ENCODE data around the gene ZSWIM1.

The ZSWIM1 gene

DNA sequence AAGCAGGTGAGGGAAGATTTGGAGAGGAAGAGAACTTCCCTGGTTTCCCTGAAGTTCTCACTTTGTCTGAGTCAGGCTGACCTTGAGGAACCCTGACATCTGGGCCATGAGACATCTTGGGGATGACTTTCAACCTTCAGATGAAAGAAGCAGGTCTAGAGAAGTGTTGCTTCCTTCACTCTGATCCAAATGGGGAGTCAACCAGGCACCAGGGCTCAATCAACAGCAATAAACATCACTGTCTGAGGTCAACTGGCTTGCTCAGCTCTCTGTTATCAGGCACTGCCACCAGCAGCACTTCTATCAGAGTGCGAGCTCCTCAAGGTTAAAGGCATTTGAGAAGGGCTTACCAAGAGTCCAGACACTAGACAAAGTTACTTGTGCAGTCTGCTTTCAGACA lies 30.1 kb upstream of the ZSWIM1 start:
- H3K27me3 Mint-ChIP-seq (ENCODE audit: low read depth, poor library complexity): no peaks in the 10 kb centered on the region
- no peak overlapping the region for H3K4me3 Mint-ChIP-seq
- TF ChIP-seq CTCF (IDR thresholded peaks at IDR 0.05): no peak
- H3K36me3 Mint-ChIP-seq (ENCODE audit: low read depth): peaks cover 34% of the 10 kb centered on the region
- H3K4me1 Mint-ChIP-seq: peaks cover 16% of the 10 kb centered on the region
- no peak for DNase-seq
- H3K9me3 Mint-ChIP-seq: no peaks in the 10 kb centered on the region
- H3K27ac Mint-ChIP-seq: no peak overlapping the region

- H3K27me3 Mint-ChIP-seq (ENCODE audit: low read depth, poor library complexity): no peaks in the 10 kb centered on the region
- DNase-seq: no peak
- peaks cover 29% of the 10 kb centered on the region for H3K36me3 Mint-ChIP-seq (ENCODE audit: low read depth)
- H3K9me3 Mint-ChIP-seq: no peaks in the 10 kb centered on the region
- no peak for TF ChIP-seq CTCF (IDR thresholded peaks at IDR 0.05)
- no peak overlapping the region for H3K27ac Mint-ChIP-seq
- peaks cover 21% of the 10 kb centered on the region for H3K4me1 Mint-ChIP-seq
- no peak overlapping the region for H3K4me3 Mint-ChIP-seq
Observed at GRCh38 chr20:45851501-45851900, 29.5 kb upstream of the ZSWIM1 start.

DNA sequence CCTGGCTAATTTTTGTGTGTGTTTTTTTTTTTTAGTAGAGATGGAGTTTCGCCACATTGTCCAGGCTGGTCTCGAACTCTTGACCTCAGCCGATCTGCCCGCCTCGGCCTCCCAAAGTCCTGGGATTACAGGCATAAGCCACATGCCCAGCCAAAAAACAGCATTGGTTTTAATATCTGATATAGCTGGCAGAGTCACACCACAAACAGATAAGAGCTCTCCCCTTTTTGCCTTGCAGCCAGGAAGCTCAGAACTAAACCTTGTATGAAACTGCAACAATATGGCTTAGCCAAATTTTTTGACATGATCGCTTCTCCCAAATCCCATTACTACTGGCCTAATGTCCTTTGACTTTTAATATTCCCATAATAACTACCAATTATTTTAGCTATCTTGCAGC lies 28.7 kb upstream of the ZSWIM1 start:
- DNase-seq: no peak
- Mint-ChIP-seq H3K27ac (peak overlapping the region; percentile 59), H3K36me3 (ENCODE audit: low read depth) (peaks cover 28% of the 10 kb centered on the region), H3K27me3 (ENCODE audit: low read depth, poor library complexity) (no peaks in the 10 kb centered on the region), H3K9me3 (no peaks in the 10 kb centered on the region), H3K4me3 (no peak overlapping the region), H3K4me1 (peaks cover 25% of the 10 kb centered on the region)
- TF ChIP-seq CTCF (IDR thresholded peaks at IDR 0.05): no peak

- Mint-ChIP-seq H3K4me3 (no peak overlapping the region), H3K9me3 (no peaks in the 10 kb centered on the region), H3K36me3 (ENCODE audit: low read depth) (peaks cover 28% of the 10 kb centered on the region), H3K4me1 (peaks cover 36% of the 10 kb centered on the region), H3K27ac (no peak overlapping the region), H3K27me3 (ENCODE audit: low read depth, poor library complexity) (no peaks in the 10 kb centered on the region)
- no peak for TF ChIP-seq CTCF (IDR thresholded peaks at IDR 0.05)
- DNase-seq: no peak
Observed at GRCh38 chr20:45853484-45853883, 27.5 kb upstream of the ZSWIM1 start.

- Mint-ChIP-seq H3K27ac (peak within 1 kb of the TSS; percentile 97), H3K4me3 (peak within 1 kb of the TSS; percentile 95), H3K27me3 (ENCODE audit: low read depth, poor library complexity) (peaks cover 3% of the 10 kb centered on the region)
Observed at GRCh38 chr20:45857114-45857881, 23.7 kb upstream of the ZSWIM1 start, which contains the start of the genes ACOT8 and ZSWIM3. Gene ACOT8 (minus strand): TSS chr20:45857392. CDS start chr20:45857315, 77 bp downstream. Gene ZSWIM3 (plus strand): TSS chr20:45857614. CDS start chr20:45857826, 212 bp downstream.

More at GRCh38 chr20:45857114-45857881, 23.7 kb upstream of the ZSWIM1 start, which contains the start of the genes ACOT8 and ZSWIM3:
- no peak for TF ChIP-seq CTCF (IDR thresholded peaks at IDR 0.05)
- peaks cover 16% of the 10 kb centered on the region for H3K36me3 Mint-ChIP-seq (ENCODE audit: low read depth)
- peaks cover 63% of the 10 kb centered on the region for H3K4me1 Mint-ChIP-seq
- peak; percentile 93 for DNase-seq
- no peaks in the 10 kb centered on the region for H3K9me3 Mint-ChIP-seq
